HepG2 (cell line): ENCODE measurements around the gene RANBP3. TPM values are rescaled to one million over a fixed set of nuclear protein-coding genes. Genes with fewer than 3 reads are reported as not detected.
A peak's percentile ranks its signal among the peaks of the same experiment; 100 is the strongest.

ENCODE experiments used
- ARNTL ChIP-seq: sonication (generic); formaldehyde crosslinking; IDR thresholded peaks from 2 replicates; pipeline ENCODE4 v1.4.0; 2020; ENCODE audit warnings: mild to moderate bottlenecking, missing genetic modification reagents
- CBX5 ChIP-seq: sonication (generic); formaldehyde crosslinking; IDR thresholded peaks from 2 replicates; pipeline ENCODE4 v1.4.0; 2020; ENCODE audit warnings: missing genetic modification reagents, borderline replicate concordance
- ELF3 ChIP-seq: IDR thresholded peaks from 2 replicates; pipeline ENCODE4 v1.6.1; 2016; ENCODE audit warnings: missing genetic modification reagents, missing compliant biosample characterization
- HNRNPK ChIP-seq: fragments of 200-400 bp; formaldehyde crosslinking; IDR thresholded peaks from 2 replicates; pipeline ENCODE4 v1.6.1; 2018; ENCODE audit warnings: low read length, low read depth, moderate library complexity, mild to moderate bottlenecking; ENCODE audit not compliant: poor library complexity, severe bottlenecking
- IRF2 ChIP-seq: IDR thresholded peaks from 2 replicates; pipeline ENCODE4 v1.6.1; 2018; ENCODE audit warnings: missing genetic modification reagents, missing compliant biosample characterization
- KAT7 ChIP-seq: IDR thresholded peaks from 2 replicates; pipeline ENCODE4 v1.6.1; 2018; ENCODE audit warnings: borderline replicate concordance, missing compliant biosample characterization
- NFIC ChIP-seq: IDR thresholded peaks from 2 replicates; pipeline ENCODE4 v1.6.1; 2012; ENCODE audit warnings: mild to moderate bottlenecking, low read length, inconsistent platforms
- NFKB2 ChIP-seq: sonication (generic); formaldehyde crosslinking; IDR thresholded peaks from 2 replicates; pipeline ENCODE4 v1.4.0; 2020; ENCODE audit warnings: missing genetic modification reagents, borderline replicate concordance
- REPIN1 ChIP-seq: sonication (generic); formaldehyde crosslinking; IDR thresholded peaks from 2 replicates; pipeline ENCODE4 v1.8.0; 2022; ENCODE audit warnings: missing genetic modification reagents, low read depth, mild to moderate bottlenecking, borderline replicate concordance
- TCF12 ChIP-seq, 2 experiments: fragments of 450-650 bp in 1 of 2; sonication (generic) in 1 of 2; formaldehyde crosslinking in 1 of 2; IDR thresholded peaks; 2 replicates each; pipeline versions ENCODE4 v1.6.1 to v1.8.0; 2017 to 2022; ENCODE audit warnings: antibody characterized with exemption in 1 of 2, mild to moderate bottlenecking in 1 of 2, missing genetic modification reagents in 1 of 2, moderate library complexity in 1 of 2
- ZBTB1 ChIP-seq: sonication (generic); formaldehyde crosslinking; IDR thresholded peaks from 2 replicates; pipeline ENCODE4 v1.4.0; 2020; ENCODE audit warnings: missing genetic modification reagents, borderline replicate concordance
- ZNF143 ChIP-seq: sonication (generic); formaldehyde crosslinking; IDR thresholded peaks from 2 replicates; pipeline ENCODE4 v1.4.0; 2020; ENCODE audit warnings: missing genetic modification reagents
- ZNF703 ChIP-seq: sonication (generic); formaldehyde crosslinking; IDR thresholded peaks from 2 replicates; pipeline ENCODE4 v1.5.1; 2020; ENCODE audit warnings: missing genetic modification reagents, mild to moderate bottlenecking, moderate library complexity, borderline replicate concordance
- ZNF713 ChIP-seq: sonication (generic); formaldehyde crosslinking; IDR thresholded peaks from 2 replicates; pipeline ENCODE4 v1.4.0; 2020; ENCODE audit warnings: mild to moderate bottlenecking, missing genetic modification reagents
- ZSCAN31 ChIP-seq: sonication (generic); formaldehyde crosslinking; IDR thresholded peaks from 2 replicates; pipeline ENCODE4 v1.5.0; 2020; ENCODE audit warnings: low read depth, mild to moderate bottlenecking, missing genetic modification reagents
- polyA plus RNA-seq, 8 experiments: library from polyadenylated mRNA; depleted of rRNA in 3 of 8; stranded (reverse) in 7 of 8; unstranded in 1 of 8; fragments of >200 nt; fragmentation: Illumina TruSeq in 4 of 8; extraction: Trizol in 4 of 8; gene quantifications; 2 replicates each; pipeline versions ENCODE4 v1.2.1 to v1.2.3, GENCODE V29; 2011 to 2016; ENCODE audit warnings: low read depth in 4 of 8, missing spikeins in 1 of 8, mixed read lengths in 1 of 8; ENCODE audit not compliant: insufficient read depth in 1 of 8
- total RNA-seq, 5 experiments: library from RNA; depleted of rRNA; stranded (reverse); fragments of >200 nt; fragmentation: Illumina TruSeq; extraction: Trizol; gene quantifications; 2 replicates each; pipeline ENCODE4 v1.2.3, GENCODE V29; 2016; ENCODE audit warnings: low read depth in 1 of 5
- TF ChIP-seq, protein P1 (sequence below): sonication (generic); formaldehyde crosslinking; IDR thresholded peaks from 2 replicates; pipeline ENCODE4 v1.5.0; 2020; ENCODE audit warnings: mild to moderate bottlenecking, missing genetic modification reagents
- TF ChIP-seq, protein P2 (sequence below): IDR thresholded peaks from 2 replicates; pipeline ENCODE4 v1.6.1; 2016; ENCODE audit warnings: missing compliant biosample characterization, missing genetic modification reagents, borderline replicate concordance
- TF ChIP-seq, protein P3 (sequence below): sonication (generic); formaldehyde crosslinking; IDR thresholded peaks from 2 replicates; pipeline ENCODE4 v1.4.0; 2020; ENCODE audit warnings: missing genetic modification reagents, borderline replicate concordance
- TF ChIP-seq, protein P4 (sequence below): sonication (generic); formaldehyde crosslinking; conservative IDR thresholded peaks from 2 replicates; pipeline ENCODE4 v1.4.0; 2020; ENCODE audit warnings: missing genetic modification reagents
- TF ChIP-seq, protein P5 (sequence below): sonication (generic); formaldehyde crosslinking; IDR thresholded peaks from 2 replicates; pipeline ENCODE4 v1.5.1; 2020; ENCODE audit warnings: mild to moderate bottlenecking, missing genetic modification reagents, borderline replicate concordance

Gene RANBP3
- total and polyA plus RNA-seq, 2 of the 13 experiments (the other 11 are each of a cell fraction or from before 2014, with no cell fraction given), result 39.5 to 149 TPM

DNA sequence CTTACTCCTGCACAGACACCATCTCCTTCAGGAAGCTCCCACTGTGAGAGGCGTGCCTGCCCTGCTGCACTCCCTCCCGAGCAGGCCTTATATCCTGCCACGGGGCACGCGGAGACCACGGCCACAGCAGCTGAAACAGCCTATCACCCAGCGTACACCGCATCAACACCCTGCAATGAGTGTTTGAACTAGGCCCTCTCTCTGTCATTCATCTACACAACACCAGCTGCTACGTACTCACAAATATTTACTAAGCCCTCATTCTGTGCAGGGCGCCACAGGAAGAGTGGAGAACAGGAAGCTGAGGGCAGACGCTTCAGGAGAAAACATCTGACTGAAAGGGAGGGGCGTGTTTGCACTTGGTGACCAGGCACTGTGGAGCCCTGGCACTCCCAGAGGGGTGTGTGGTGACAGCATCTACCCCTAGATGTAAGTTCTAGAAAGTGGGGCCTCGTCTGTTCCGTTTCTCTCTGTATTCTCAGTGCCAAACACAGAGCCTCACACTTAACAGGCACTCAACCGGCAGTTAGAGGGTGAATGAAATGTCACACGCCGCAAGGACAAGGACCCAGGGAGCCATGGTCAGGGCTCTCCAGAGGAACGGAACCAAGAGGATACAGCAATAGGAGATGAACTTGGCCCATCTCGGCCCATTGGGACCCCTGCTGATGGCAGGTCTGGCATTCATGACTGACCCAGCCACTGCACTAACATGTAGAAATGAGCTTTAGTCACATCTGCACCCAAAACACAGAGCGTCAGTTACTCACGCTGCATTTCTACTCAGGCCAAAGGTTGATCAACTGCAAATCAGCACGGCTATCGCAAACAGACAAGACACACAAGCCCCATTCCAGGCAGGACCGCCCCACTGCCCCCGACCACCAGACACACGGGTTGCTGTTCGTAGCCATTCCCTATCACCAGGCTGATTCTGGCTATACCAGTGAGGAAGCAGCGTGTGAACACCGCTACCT, 15.7 kb downstream of the RANBP3 start (continued):
- TF ChIP-seq, protein P1, sequence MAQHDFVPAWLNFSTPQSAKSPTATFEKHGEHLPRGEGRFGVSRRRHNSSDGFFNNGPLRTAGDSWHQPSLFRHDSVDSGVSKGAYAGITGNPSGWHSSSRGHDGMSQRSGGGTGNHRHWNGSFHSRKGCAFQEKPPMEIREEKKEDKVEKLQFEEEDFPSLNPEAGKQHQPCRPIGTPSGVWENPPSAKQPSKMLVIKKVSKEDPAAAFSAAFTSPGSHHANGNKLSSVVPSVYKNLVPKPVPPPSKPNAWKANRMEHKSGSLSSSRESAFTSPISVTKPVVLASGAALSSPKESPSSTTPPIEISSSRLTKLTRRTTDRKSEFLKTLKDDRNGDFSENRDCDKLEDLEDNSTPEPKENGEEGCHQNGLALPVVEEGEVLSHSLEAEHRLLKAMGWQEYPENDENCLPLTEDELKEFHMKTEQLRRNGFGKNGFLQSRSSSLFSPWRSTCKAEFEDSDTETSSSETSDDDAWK (CRISPR knock-in tag), result no peak
- no peak for TF ChIP-seq HNRNPK
- peak; percentile 92 for TF ChIP-seq IRF2 (CRISPR knock-in tag)
- no peak; the same call in 1 of the 2 replicates for TF ChIP-seq CBX5 (CRISPR knock-in tag)
- no peak for TF ChIP-seq ZNF703 (CRISPR knock-in tag)
- no peak; the same call in 1 of the 2 replicates for TF ChIP-seq ZBTB1
- TF ChIP-seq TCF12 (IDR thresholded peaks at IDR 0.05), result no peak
- TF ChIP-seq TCF12 (CRISPR knock-in tag; IDR thresholded peaks at IDR 0.05), result 0 out of 2 replicates have a peak, but pooled peaks have one; percentile 94
- peak; percentile 83 for TF ChIP-seq ZSCAN31 (CRISPR knock-in tag)
- TF ChIP-seq, protein P2, sequence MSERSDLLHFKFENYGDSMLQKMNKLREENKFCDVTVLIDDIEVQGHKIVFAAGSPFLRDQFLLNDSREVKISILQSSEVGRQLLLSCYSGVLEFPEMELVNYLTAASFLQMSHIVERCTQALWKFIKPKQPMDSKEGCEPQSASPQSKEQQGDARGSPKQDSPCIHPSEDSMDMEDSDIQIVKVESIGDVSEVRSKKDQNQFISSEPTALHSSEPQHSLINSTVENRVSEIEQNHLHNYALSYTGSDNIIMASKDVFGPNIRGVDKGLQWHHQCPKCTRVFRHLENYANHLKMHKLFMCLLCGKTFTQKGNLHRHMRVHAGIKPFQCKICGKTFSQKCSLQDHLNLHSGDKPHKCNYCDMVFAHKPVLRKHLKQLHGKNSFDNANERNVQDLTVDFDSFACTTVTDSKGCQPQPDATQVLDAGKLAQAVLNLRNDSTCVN (CRISPR knock-in tag), result peak; percentile 17
- peak; percentile 78 for TF ChIP-seq NFIC
- TF ChIP-seq ELF3 (CRISPR knock-in tag), result peak; percentile 95
- TF ChIP-seq KAT7 (CRISPR knock-in tag), result no peak; the same call in 1 of the 2 replicates
- peak; percentile 89 for TF ChIP-seq ARNTL
- peak; percentile 81 for TF ChIP-seq NFKB2 (CRISPR knock-in tag)
- peak; percentile 94 for TF ChIP-seq ZNF713
- TF ChIP-seq, protein P3, sequence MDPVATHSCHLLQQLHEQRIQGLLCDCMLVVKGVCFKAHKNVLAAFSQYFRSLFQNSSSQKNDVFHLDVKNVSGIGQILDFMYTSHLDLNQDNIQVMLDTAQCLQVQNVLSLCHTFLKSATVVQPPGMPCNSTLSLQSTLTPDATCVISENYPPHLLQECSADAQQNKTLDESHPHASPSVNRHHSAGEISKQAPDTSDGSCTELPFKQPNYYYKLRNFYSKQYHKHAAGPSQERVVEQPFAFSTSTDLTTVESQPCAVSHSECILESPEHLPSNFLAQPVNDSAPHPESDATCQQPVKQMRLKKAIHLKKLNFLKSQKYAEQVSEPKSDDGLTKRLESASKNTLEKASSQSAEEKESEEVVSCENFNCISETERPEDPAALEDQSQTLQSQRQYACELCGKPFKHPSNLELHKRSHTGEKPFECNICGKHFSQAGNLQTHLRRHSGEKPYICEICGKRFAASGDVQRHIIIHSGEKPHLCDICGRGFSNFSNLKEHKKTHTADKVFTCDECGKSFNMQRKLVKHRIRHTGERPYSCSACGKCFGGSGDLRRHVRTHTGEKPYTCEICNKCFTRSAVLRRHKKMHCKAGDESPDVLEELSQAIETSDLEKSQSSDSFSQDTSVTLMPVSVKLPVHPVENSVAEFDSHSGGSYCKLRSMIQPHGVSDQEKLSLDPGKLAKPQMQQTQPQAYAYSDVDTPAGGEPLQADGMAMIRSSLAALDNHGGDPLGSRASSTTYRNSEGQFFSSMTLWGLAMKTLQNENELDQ (CRISPR knock-in tag), result no peak
- TF ChIP-seq, protein P4, sequence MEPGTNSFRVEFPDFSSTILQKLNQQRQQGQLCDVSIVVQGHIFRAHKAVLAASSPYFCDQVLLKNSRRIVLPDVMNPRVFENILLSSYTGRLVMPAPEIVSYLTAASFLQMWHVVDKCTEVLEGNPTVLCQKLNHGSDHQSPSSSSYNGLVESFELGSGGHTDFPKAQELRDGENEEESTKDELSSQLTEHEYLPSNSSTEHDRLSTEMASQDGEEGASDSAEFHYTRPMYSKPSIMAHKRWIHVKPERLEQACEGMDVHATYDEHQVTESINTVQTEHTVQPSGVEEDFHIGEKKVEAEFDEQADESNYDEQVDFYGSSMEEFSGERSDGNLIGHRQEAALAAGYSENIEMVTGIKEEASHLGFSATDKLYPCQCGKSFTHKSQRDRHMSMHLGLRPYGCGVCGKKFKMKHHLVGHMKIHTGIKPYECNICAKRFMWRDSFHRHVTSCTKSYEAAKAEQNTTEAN (CRISPR knock-in tag), result peak; percentile 97
- peak; percentile 94 for TF ChIP-seq REPIN1 (CRISPR knock-in tag)
- TF ChIP-seq ZNF143 (CRISPR knock-in tag), result peak; percentile 55
- TF ChIP-seq, protein P5, sequence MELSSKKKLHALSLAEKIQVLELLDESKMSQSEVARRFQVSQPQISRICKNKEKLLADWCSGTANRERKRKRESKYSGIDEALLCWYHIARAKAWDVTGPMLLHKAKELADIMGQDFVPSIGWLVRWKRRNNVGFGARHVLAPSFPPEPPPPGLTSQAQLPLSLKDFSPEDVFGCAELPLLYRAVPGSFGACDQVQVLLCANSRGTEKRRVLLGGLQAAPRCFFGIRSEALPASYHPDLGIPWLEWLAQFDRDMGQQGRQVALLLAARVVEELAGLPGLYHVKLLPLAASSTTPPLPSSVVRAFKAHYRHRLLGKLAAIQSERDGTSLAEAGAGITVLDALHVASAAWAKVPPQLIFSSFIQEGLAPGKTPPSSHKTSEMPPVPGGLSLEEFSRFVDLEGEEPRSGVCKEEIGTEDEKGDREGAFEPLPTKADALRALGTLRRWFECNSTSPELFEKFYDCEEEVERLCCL (CRISPR knock-in tag), result no peak
